ENCODE results near the gene VSIG10L. TPM values are rescaled to one million over a fixed set of nuclear protein-coding genes. Genes with fewer than 3 reads are reported as not detected.

The VSIG10L gene
- total RNA-seq, 1 donor from 2014 or later, result 4.2 TPM

GRCh38 chr19:51331193-51331592, 10.7 kb downstream of the VSIG10L start:
- Histone ChIP-seq H4K20me1 (ENCODE audit: insufficient read depth, low read length) (no peaks in the 10 kb centered on the region), H3K4me1 (ENCODE audit: insufficient read depth, low read length) (no peaks in the 10 kb centered on the region), H3K79me2 (ENCODE audit: insufficient read depth, low read length) (no peaks in the 10 kb centered on the region), H2AFZ (ENCODE audit: low read depth, low read length) (no peak overlapping the region), H3K4me2 (ENCODE audit: low read length) (no peak overlapping the region), H3K36me3 (ENCODE audit: insufficient read depth, low read length) (no peaks in the 10 kb centered on the region), H3K4me3 (ENCODE audit: insufficient read depth, low read depth, low read length) (no peak overlapping the region), H3K9ac (ENCODE audit: low read length) (no peak overlapping the region), H3K27me3 (ENCODE audit: insufficient read depth, low read length) (no peaks in the 10 kb centered on the region), H3K9me3 (ENCODE audit: insufficient read depth, low read depth, low read length) (no peaks in the 10 kb centered on the region), H3K27ac (ENCODE audit: low read depth, low read length) (no peak overlapping the region)
- peaks cover 4% of the 10 kb centered on the region for H3K27me3 Mint-ChIP-seq (ENCODE audit: low read depth, unreplicated experiment)
- no peak overlapping the region for H3K27ac Mint-ChIP-seq (ENCODE audit: unreplicated experiment)
- no peaks in the 10 kb centered on the region for H3K4me1 Mint-ChIP-seq (ENCODE audit: low read depth, unreplicated experiment)
- FAIRE-seq (no peak), DNase-seq (ENCODE audit: low read depth) (no peak)
- H3K36me3 Mint-ChIP-seq (ENCODE audit: low read depth, unreplicated experiment), result peaks cover 19% of the 10 kb centered on the region
- H3K4me3 Mint-ChIP-seq (ENCODE audit: unreplicated experiment), result no peak overlapping the region
- H3K9me3 Mint-ChIP-seq (ENCODE audit: unreplicated experiment), result peaks cover 4% of the 10 kb centered on the region
- no peak for TF ChIP-seq EZH2 (IDR thresholded peaks at IDR 0.05; ENCODE audit: insufficient read depth, low read length)
- TF ChIP-seq CTCF (IDR thresholded peaks at IDR 0.05; ENCODE audit: insufficient read depth, low read depth, low read length), result no peak

GRCh38 chr19:51330366-51330765, 11.6 kb downstream of the VSIG10L start:
- H3K36me3 Mint-ChIP-seq (ENCODE audit: low read depth, unreplicated experiment), result peaks cover 22% of the 10 kb centered on the region
- Histone ChIP-seq H3K27ac (ENCODE audit: low read depth, low read length) (no peak overlapping the region), H3K4me2 (ENCODE audit: low read length) (no peak overlapping the region), H2AFZ (ENCODE audit: low read depth, low read length) (no peak overlapping the region), H3K36me3 (ENCODE audit: insufficient read depth, low read length) (no peaks in the 10 kb centered on the region), H3K27me3 (ENCODE audit: insufficient read depth, low read length) (no peaks in the 10 kb centered on the region), H3K79me2 (ENCODE audit: insufficient read depth, low read length) (no peaks in the 10 kb centered on the region), H4K20me1 (ENCODE audit: insufficient read depth, low read length) (no peaks in the 10 kb centered on the region), H3K9ac (ENCODE audit: low read length) (no peak overlapping the region), H3K4me3 (ENCODE audit: insufficient read depth, low read depth, low read length) (no peak overlapping the region), H3K9me3 (ENCODE audit: insufficient read depth, low read depth, low read length) (no peaks in the 10 kb centered on the region), H3K4me1 (ENCODE audit: insufficient read depth, low read length) (no peaks in the 10 kb centered on the region)
- no peak overlapping the region for H3K4me3 Mint-ChIP-seq (ENCODE audit: unreplicated experiment)
- DNase-seq (ENCODE audit: low read depth) (no peak), FAIRE-seq (no peak)
- H3K4me1 Mint-ChIP-seq (ENCODE audit: low read depth, unreplicated experiment), result no peaks in the 10 kb centered on the region
- no peak for TF ChIP-seq EZH2 (IDR thresholded peaks at IDR 0.05; ENCODE audit: insufficient read depth, low read length)
- no peak for TF ChIP-seq CTCF (IDR thresholded peaks at IDR 0.05; ENCODE audit: insufficient read depth, low read depth, low read length)
- H3K27me3 Mint-ChIP-seq (ENCODE audit: low read depth, unreplicated experiment), result peaks cover 12% of the 10 kb centered on the region
- no peak overlapping the region for H3K27ac Mint-ChIP-seq (ENCODE audit: unreplicated experiment)
- H3K9me3 Mint-ChIP-seq (ENCODE audit: unreplicated experiment), result peaks cover 4% of the 10 kb centered on the region

GRCh38 chr19:51329411-51329810, 12.5 kb downstream of the VSIG10L start:
- no peak overlapping the region for H3K4me3 Mint-ChIP-seq (ENCODE audit: unreplicated experiment)
- peaks cover 17% of the 10 kb centered on the region for H3K27me3 Mint-ChIP-seq (ENCODE audit: low read depth, unreplicated experiment)
- H3K36me3 Mint-ChIP-seq (ENCODE audit: low read depth, unreplicated experiment), result peaks cover 20% of the 10 kb centered on the region
- FAIRE-seq (no peak), DNase-seq (ENCODE audit: low read depth) (no peak)
- Histone ChIP-seq H3K36me3 (ENCODE audit: insufficient read depth, low read length) (no peaks in the 10 kb centered on the region), H3K4me2 (ENCODE audit: low read length) (no peak overlapping the region), H3K79me2 (ENCODE audit: insufficient read depth, low read length) (no peaks in the 10 kb centered on the region), H3K4me3 (ENCODE audit: insufficient read depth, low read depth, low read length) (no peak overlapping the region), H4K20me1 (ENCODE audit: insufficient read depth, low read length) (no peaks in the 10 kb centered on the region), H3K27ac (ENCODE audit: low read depth, low read length) (no peak overlapping the region), H2AFZ (ENCODE audit: low read depth, low read length) (no peak overlapping the region), H3K9ac (ENCODE audit: low read length) (no peak overlapping the region), H3K4me1 (ENCODE audit: insufficient read depth, low read length) (no peaks in the 10 kb centered on the region), H3K9me3 (ENCODE audit: insufficient read depth, low read depth, low read length) (no peaks in the 10 kb centered on the region), H3K27me3 (ENCODE audit: insufficient read depth, low read length) (no peaks in the 10 kb centered on the region)
- peaks cover 4% of the 10 kb centered on the region for H3K9me3 Mint-ChIP-seq (ENCODE audit: unreplicated experiment)
- TF ChIP-seq CTCF (IDR thresholded peaks at IDR 0.05; ENCODE audit: insufficient read depth, low read depth, low read length) (no peak), EZH2 (IDR thresholded peaks at IDR 0.05; ENCODE audit: insufficient read depth, low read length) (no peak)
- H3K27ac Mint-ChIP-seq (ENCODE audit: unreplicated experiment), result no peak overlapping the region
- H3K4me1 Mint-ChIP-seq (ENCODE audit: low read depth, unreplicated experiment), result no peaks in the 10 kb centered on the region

Data from astrocyte (in vitro differentiated cells and primary cell).